Endothelial cell (in vitro differentiated cells): ENCODE data around the gene PTPN23. TPM values are rescaled to one million over a fixed set of nuclear protein-coding genes. Genes with fewer than 3 reads are reported as not detected.
"Not testable (repeated sequence)": the region's sequence is repeated elsewhere in the genome, so short reads cannot be mapped to it uniquely, and the experiment has no call there.

ENCODE experiments used
- DNase-seq: peaks from one replicate; pipeline ENCODE4 v3.0.0; 2021; ENCODE audit warnings: low spot score
- H3K27ac Mint-ChIP-seq: one replicate; pipeline ENCODE4 v1.8.0; 2021; ENCODE audit warnings: mixed read lengths, inconsistent platforms; ENCODE audit not compliant: unreplicated experiment
- H3K27me3 Mint-ChIP-seq: one replicate; pipeline ENCODE4 v1.8.0; 2021; ENCODE audit warnings: mild to moderate bottlenecking, moderate library complexity, mixed read lengths, inconsistent platforms; ENCODE audit not compliant: unreplicated experiment
- H3K36me3 Mint-ChIP-seq: one replicate; pipeline ENCODE4 v1.8.0; 2021; ENCODE audit warnings: mild to moderate bottlenecking, low read depth, mixed read lengths, inconsistent platforms; ENCODE audit not compliant: unreplicated experiment
- H3K4me1 Mint-ChIP-seq: one replicate; pipeline ENCODE4 v1.8.0; 2021; ENCODE audit warnings: mild to moderate bottlenecking, mixed read lengths, inconsistent platforms; ENCODE audit not compliant: unreplicated experiment
- H3K4me3 Mint-ChIP-seq: one replicate; pipeline ENCODE4 v1.8.0; 2021; ENCODE audit warnings: mild to moderate bottlenecking, mixed read lengths, inconsistent platforms; ENCODE audit not compliant: unreplicated experiment
- H3K9me3 Mint-ChIP-seq: one replicate; pipeline ENCODE4 v1.8.0; 2021; ENCODE audit warnings: mixed read lengths, inconsistent platforms; ENCODE audit not compliant: unreplicated experiment
- total RNA-seq: library from RNA; stranded (reverse); fragmentation: NEBNext Ultra II Directional; extraction: Animal tissue kit (Norgen Biotek cat#: 25700); gene quantifications from one replicate; pipeline ENCODE4 v1.2.1, GENCODE V29; 2021; ENCODE audit not compliant: unreplicated experiment
- TF ChIP-seq, protein P1 (sequence below): fragments of 200-600 bp; sonication (generic); IDR thresholded peaks from one replicate; pipeline ENCODE4 v1.5.0; 2021; ENCODE audit warnings: antibody characterized with exemption; ENCODE audit not compliant: unreplicated experiment

PTPN23 gene
- total RNA-seq, 1 donor from 2014 or later, result 47.8 TPM

DNA sequence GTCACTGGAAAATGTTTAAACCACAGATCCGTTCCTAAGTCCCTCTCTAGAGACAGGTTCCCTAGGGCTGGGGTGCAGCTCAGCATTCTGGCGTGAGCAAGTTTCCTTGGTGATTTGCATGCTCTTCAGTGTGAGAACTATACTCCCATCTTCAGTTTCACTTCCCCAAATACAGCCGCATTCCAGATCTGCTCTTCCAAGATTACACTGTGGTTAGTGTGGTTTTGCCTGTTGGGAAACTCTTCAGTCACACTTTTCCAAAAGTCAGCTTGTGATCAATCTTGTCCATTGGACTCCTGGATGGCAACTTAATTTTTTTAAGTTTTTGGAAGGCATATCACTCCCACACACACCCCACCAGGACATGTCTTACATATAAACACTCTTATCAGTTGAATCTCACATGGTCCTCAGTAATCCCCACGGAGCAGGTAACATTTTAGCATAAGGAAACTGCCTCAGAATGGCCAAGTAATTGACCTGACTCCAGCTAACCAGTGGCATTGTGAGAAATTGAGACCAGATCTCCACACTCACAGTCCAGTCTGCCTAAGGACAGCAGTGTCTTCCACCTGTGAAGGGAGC lies 33.5 kb upstream of the PTPN23 start:
- TF ChIP-seq, protein P1, sequence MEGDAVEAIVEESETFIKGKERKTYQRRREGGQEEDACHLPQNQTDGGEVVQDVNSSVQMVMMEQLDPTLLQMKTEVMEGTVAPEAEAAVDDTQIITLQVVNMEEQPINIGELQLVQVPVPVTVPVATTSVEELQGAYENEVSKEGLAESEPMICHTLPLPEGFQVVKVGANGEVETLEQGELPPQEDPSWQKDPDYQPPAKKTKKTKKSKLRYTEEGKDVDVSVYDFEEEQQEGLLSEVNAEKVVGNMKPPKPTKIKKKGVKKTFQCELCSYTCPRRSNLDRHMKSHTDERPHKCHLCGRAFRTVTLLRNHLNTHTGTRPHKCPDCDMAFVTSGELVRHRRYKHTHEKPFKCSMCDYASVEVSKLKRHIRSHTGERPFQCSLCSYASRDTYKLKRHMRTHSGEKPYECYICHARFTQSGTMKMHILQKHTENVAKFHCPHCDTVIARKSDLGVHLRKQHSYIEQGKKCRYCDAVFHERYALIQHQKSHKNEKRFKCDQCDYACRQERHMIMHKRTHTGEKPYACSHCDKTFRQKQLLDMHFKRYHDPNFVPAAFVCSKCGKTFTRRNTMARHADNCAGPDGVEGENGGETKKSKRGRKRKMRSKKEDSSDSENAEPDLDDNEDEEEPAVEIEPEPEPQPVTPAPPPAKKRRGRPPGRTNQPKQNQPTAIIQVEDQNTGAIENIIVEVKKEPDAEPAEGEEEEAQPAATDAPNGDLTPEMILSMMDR, result no peak
- peaks cover 3% of the 10 kb centered on the region for H3K27me3 Mint-ChIP-seq
- no peaks in the 10 kb centered on the region for H3K9me3 Mint-ChIP-seq
- DNase-seq, result no peak
- no peak overlapping the region for H3K4me3 Mint-ChIP-seq
- peaks cover 26% of the 10 kb centered on the region for H3K36me3 Mint-ChIP-seq
- peaks cover 24% of the 10 kb centered on the region for H3K4me1 Mint-ChIP-seq
- peak overlapping the region; percentile 76 for H3K27ac Mint-ChIP-seq

DNA sequence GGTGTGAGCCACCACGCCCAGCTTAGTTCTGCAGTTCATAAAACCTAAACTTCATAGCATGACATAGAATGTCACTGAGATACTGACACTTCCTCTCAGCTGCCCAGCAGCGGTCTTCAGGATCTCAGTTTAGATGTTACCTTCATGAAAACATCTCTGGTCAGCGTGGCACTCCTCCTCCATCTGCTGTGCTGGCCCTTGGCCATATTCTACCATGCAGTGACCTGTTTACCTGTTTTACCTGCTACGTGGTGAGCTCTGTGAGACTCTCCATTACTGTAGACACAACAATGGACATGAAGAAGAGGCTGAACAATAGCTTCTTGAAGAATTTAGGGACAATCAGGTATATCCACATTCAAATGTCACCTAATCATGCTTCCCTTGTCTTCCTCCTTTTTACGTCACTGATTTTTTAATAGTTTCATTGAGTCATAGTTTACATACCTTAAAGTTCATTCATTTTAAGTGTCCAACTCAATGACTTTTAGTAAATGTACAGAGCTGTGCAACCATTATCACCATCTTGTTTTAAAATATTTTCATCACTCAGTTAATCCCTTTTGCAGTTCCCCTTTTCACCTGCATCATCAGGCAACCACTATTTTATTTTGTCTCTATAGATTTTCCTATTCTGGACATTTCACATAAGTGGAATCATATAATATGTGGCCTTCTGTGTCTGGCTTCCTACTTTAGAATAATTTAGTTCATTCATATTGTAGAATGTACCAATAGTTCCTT lies 32.2 kb upstream of the PTPN23 start:
- peaks cover 4% of the 10 kb centered on the region for H3K27me3 Mint-ChIP-seq
- peaks cover 17% of the 10 kb centered on the region for H3K36me3 Mint-ChIP-seq
- H3K9me3 Mint-ChIP-seq, result no peaks in the 10 kb centered on the region
- no peak for DNase-seq
- TF ChIP-seq, protein P1, result no peak
- H3K27ac Mint-ChIP-seq, result no peak overlapping the region
- no peak overlapping the region for H3K4me3 Mint-ChIP-seq
- peaks cover 24% of the 10 kb centered on the region for H3K4me1 Mint-ChIP-seq

DNA sequence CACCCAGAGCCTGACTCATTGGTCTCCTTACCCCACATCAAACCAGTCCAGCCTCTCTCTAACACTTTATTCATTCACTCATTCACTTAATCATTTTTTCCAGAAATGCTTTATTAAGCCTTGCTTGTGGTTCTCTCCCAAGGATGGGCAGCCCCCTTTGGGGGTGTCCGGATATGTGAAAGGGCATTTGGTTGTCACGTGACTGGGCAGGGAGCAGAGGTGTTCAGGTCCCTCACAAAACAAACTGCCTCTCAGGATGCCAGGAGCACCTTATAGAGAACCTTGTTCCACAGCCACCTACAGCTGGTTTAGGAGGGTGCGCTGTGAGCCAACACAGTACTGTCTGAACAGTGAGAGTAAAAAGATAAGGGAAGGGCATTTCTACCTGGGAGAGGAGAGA lies 25.8 kb upstream of the PTPN23 start:
- no peaks in the 10 kb centered on the region for H3K4me1 Mint-ChIP-seq
- H3K9me3 Mint-ChIP-seq, result peaks cover 4% of the 10 kb centered on the region
- peaks cover 21% of the 10 kb centered on the region for H3K36me3 Mint-ChIP-seq
- peaks cover 7% of the 10 kb centered on the region for H3K27me3 Mint-ChIP-seq
- no peak overlapping the region for H3K27ac Mint-ChIP-seq
- TF ChIP-seq, protein P1, result no peak
- peak overlapping the region; percentile 57 for H3K4me3 Mint-ChIP-seq
- DNase-seq, result no peak

DNA sequence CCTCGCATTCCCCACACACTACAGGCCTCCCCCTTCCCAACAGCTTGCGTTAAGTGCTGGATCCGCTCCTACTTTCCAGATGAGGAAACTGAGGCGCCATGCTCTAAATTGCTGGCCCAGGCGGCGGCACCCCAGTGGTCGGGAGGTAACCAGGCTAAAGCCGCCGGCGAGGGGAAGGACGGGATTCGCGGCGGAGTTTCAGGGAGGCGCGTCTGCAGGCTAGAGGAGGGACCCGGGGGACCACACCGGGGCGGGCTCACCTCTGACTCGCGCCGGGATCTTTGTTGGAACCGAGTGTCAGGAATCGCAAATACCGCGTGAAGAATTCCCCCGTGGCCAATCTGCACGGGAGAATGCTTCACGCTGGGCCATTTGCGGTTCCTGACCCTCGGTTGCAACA lies 24.6 kb upstream of the PTPN23 start:
- H3K36me3 Mint-ChIP-seq, result peaks cover 27% of the 10 kb centered on the region
- no peak overlapping the region for H3K27ac Mint-ChIP-seq
- DNase-seq, result no peak
- peaks cover 11% of the 10 kb centered on the region for H3K27me3 Mint-ChIP-seq
- TF ChIP-seq, protein P1, result no peak
- H3K9me3 Mint-ChIP-seq, result peaks cover 10% of the 10 kb centered on the region
- H3K4me1 Mint-ChIP-seq, result peaks cover 4% of the 10 kb centered on the region
- H3K4me3 Mint-ChIP-seq, result no peak overlapping the region

DNA sequence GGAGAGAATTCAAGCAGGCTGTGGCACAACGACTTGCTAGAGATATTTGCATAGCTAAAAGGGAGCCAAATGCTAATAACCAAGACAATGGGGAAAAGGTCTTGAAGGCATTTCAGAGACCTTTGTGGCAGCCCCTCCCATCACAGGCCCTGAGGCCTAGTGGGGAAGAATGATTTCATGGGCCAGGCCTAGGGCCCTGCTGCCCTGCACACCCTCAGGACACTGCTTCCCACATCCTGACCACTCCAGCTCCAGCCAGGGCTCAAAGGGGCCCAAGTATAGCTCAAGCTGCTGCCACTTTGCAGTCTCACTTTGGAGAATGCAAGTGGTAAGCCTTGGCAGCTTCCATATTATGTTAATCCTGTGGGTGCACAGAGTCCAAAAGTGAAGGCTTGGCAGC lies 21.5 kb upstream of the PTPN23 start:
- DNase-seq, result no peak
- Mint-ChIP-seq H3K27ac (no peak overlapping the region), H3K9me3 (peaks cover 18% of the 10 kb centered on the region), H3K4me3 (no peak overlapping the region), H3K27me3 (peaks cover 24% of the 10 kb centered on the region), H3K36me3 (peaks cover 40% of the 10 kb centered on the region), H3K4me1 (peaks cover 12% of the 10 kb centered on the region)
- TF ChIP-seq, protein P1, result no peak

DNA sequence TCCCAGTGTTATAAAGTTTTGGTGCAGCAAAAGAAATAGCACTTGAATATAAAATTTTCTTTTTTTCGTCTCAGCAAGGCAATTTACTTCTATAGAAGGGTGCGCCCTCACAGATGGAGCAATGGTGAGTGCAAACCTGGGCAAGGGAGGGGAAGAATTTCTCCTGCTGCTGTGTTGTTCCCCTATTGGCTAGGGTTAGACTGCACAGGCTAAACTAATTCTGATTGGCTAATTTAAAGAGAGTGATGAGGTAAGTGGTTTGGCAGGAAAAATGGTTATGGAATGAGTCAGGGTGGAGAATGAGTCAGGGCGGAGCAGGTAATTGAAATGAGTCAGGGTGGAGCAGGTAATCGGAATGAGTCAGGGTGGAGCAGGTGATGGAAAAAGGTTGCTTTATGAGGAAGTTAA lies 20.7 kb upstream of the PTPN23 start:
- Mint-ChIP-seq H3K36me3 (peaks cover 39% of the 10 kb centered on the region), H3K27me3 (peaks cover 25% of the 10 kb centered on the region), H3K4me3 (peak overlapping the region; percentile 66), H3K27ac (peak overlapping the region; percentile 61), H3K4me1 (peaks cover 12% of the 10 kb centered on the region), H3K9me3 (peaks cover 18% of the 10 kb centered on the region)
- DNase-seq, result not testable (repeated sequence)
